ENCODE data around the gene NUMA1. TPM values are rescaled to one million over a fixed set of nuclear protein-coding genes. Genes with fewer than 3 reads are reported as not detected.

Gene NUMA1
- total RNA-seq, 1 experiment from 2014 or later, result 145 TPM

DNA sequence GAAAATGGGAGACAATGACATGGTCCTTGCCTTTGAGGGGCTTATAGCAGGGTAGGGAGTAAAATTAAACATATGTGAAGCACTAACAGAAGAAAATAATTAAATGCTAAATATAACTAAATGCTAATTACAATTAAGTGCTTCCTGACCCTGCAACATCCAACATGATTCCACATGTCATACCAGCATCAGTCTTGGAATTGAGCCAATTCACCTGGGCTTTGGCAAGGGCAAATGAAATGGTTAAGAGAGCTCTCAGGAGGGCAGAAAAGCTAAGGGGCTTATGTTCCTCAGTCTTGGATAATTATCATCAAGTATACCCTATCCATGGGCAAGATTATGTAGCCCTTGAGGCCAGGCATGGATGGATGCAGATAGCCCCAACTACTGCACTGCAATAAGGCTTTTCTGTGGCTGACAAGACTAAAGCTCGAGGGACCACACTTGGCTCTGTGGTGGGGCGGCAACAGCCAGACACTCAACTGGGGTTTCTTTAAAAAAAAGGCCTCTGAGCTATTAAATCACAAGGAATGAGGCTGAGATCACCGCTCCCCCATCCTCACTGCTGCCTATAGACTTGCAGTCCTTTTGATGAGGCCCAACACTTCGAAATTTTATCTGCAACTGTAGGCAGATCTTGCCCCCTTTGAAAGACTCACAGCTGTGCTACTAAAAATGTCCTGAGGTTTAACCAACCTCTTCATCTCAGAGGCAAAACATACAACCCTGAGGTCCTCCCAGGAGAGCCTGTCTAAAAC, 42.6 kb downstream of the NUMA1 start:
- intact Hi-C loops (cut with micrococcal nuclease; ENCODE audit: unreplicated experiment), result no loop called here
- Histone ChIP-seq H3K4me1 (ENCODE audit: control insufficient read depth, insufficient read depth, low read length) (peaks cover 36% of the 10 kb centered on the region), H3K4me3 (ENCODE audit: low read depth in 2 of 2, low read length in 2 of 2) (no peak overlapping the region), H3K36me3 (ENCODE audit: control insufficient read depth, insufficient read depth, low read length) (peaks cover 1% of the 10 kb centered on the region; the same call in 1 of the 2 replicates), H3K27me3 (ENCODE audit: control insufficient read depth, insufficient read depth, low read length) (no peaks in the 10 kb centered on the region), H3K27ac (ENCODE audit: low read length) (no peak overlapping the region), H3K9me3 (ENCODE audit: control insufficient read depth, insufficient read depth, low read depth, low read length) (no peaks in the 10 kb centered on the region)
- DNase-seq (ENCODE audit: low read depth, low spot score) (no peak), ATAC-seq (no peak)
- no TSS peak for BruUV-seq (replicated peaks)
- CTCF ChIA-PET, result interaction anchor here (2.6 kb wide), 1 partner anchor 13 kb away, joined by 8 read pairs; no protein-coding TSS in a partner anchor
- in situ Hi-C loops (cut with HindIII; ENCODE audit: low pct_unique_long_range_greater_than_20kb, low sequenced_read_pairs), result no loop called here
- POLR2A ChIA-PET, result interaction anchor here (0.5 kb wide), 2 partner anchors 12 to 44 kb away, joined by 3 to 4 read pairs; no protein-coding TSS in a partner anchor
- TF ChIP-seq SIN3A (IDR thresholded peaks at IDR 0.05; ENCODE audit: borderline replicate concordance, insufficient read depth, low read depth, low read length) (no peak), TCF7L2 (IDR thresholded peaks at IDR 0.05; ENCODE audit: low read depth, low read length) (no peak), POLR2AphosphoS5 (IDR thresholded peaks at IDR 0.05; ENCODE audit: low read depth, low read length) (no peak)
- TF ChIP-seq, protein P1, sequence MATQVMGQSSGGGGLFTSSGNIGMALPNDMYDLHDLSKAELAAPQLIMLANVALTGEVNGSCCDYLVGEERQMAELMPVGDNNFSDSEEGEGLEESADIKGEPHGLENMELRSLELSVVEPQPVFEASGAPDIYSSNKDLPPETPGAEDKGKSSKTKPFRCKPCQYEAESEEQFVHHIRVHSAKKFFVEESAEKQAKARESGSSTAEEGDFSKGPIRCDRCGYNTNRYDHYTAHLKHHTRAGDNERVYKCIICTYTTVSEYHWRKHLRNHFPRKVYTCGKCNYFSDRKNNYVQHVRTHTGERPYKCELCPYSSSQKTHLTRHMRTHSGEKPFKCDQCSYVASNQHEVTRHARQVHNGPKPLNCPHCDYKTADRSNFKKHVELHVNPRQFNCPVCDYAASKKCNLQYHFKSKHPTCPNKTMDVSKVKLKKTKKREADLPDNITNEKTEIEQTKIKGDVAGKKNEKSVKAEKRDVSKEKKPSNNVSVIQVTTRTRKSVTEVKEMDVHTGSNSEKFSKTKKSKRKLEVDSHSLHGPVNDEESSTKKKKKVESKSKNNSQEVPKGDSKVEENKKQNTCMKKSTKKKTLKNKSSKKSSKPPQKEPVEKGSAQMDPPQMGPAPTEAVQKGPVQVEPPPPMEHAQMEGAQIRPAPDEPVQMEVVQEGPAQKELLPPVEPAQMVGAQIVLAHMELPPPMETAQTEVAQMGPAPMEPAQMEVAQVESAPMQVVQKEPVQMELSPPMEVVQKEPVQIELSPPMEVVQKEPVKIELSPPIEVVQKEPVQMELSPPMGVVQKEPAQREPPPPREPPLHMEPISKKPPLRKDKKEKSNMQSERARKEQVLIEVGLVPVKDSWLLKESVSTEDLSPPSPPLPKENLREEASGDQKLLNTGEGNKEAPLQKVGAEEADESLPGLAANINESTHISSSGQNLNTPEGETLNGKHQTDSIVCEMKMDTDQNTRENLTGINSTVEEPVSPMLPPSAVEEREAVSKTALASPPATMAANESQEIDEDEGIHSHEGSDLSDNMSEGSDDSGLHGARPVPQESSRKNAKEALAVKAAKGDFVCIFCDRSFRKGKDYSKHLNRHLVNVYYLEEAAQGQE (IDR thresholded peaks at IDR 0.05; ENCODE audit: insufficient read depth in 1 of 2, low read depth in 2 of 2, low read length in 1 of 2), result no peak
- TF ChIP-seq, protein P2, sequence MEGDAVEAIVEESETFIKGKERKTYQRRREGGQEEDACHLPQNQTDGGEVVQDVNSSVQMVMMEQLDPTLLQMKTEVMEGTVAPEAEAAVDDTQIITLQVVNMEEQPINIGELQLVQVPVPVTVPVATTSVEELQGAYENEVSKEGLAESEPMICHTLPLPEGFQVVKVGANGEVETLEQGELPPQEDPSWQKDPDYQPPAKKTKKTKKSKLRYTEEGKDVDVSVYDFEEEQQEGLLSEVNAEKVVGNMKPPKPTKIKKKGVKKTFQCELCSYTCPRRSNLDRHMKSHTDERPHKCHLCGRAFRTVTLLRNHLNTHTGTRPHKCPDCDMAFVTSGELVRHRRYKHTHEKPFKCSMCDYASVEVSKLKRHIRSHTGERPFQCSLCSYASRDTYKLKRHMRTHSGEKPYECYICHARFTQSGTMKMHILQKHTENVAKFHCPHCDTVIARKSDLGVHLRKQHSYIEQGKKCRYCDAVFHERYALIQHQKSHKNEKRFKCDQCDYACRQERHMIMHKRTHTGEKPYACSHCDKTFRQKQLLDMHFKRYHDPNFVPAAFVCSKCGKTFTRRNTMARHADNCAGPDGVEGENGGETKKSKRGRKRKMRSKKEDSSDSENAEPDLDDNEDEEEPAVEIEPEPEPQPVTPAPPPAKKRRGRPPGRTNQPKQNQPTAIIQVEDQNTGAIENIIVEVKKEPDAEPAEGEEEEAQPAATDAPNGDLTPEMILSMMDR (IDR thresholded peaks at IDR 0.05), result no peak

DNA sequence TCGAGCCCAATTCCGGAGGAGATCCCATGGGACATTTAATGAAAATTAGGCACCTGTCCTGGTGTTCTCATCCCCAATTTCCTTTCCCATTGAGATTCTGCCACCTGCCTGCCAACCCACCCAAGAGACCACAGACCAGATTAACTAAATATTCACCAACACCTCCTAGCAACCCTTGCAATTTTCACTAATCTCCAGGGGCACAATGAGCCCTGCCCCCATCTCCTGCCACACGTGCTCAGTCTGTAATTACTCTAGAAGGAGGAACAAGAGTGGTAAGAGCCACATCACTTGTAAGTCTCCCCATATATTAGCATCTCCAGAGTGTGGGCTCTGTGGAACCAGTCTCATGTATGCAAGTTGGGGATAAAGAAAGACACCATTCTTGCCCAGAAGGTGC, 43.7 kb downstream of the NUMA1 start:
- no peak overlapping the region for H3K27ac ChIP-seq (ENCODE audit: low read length)
- H3K4me3 ChIP-seq (ENCODE audit: low read depth in 2 of 2, low read length in 2 of 2), result no peak overlapping the region
- H3K4me1 ChIP-seq (ENCODE audit: control insufficient read depth, insufficient read depth, low read length), result peaks cover 26% of the 10 kb centered on the region
- no peak for ATAC-seq
- ChIA-PET CTCF (no interaction called here), POLR2A (no interaction called here)
- H3K9me3 ChIP-seq (ENCODE audit: control insufficient read depth, insufficient read depth, low read depth, low read length), result no peaks in the 10 kb centered on the region
- no peaks in the 10 kb centered on the region for H3K27me3 ChIP-seq (ENCODE audit: control insufficient read depth, insufficient read depth, low read length)
- DNase-seq (ENCODE audit: low read depth, low spot score), result no peak
- peaks cover 6% of the 10 kb centered on the region; the same call in 1 of the 2 replicates for H3K36me3 ChIP-seq (ENCODE audit: control insufficient read depth, insufficient read depth, low read length)
- intact Hi-C loops (cut with micrococcal nuclease; ENCODE audit: unreplicated experiment), result no loop called here
- BruUV-seq (replicated peaks), result no TSS peak
- TF ChIP-seq, protein P1 (IDR thresholded peaks at IDR 0.05; ENCODE audit: insufficient read depth in 1 of 2, low read depth in 2 of 2, low read length in 1 of 2), result no peak
- TF ChIP-seq TCF7L2 (IDR thresholded peaks at IDR 0.05; ENCODE audit: low read depth, low read length) (no peak), POLR2AphosphoS5 (IDR thresholded peaks at IDR 0.05; ENCODE audit: low read depth, low read length) (no peak), SIN3A (IDR thresholded peaks at IDR 0.05; ENCODE audit: borderline replicate concordance, insufficient read depth, low read depth, low read length) (no peak)
- TF ChIP-seq, protein P2 (IDR thresholded peaks at IDR 0.05), result no peak
- in situ Hi-C loops (cut with HindIII; ENCODE audit: low pct_unique_long_range_greater_than_20kb, low sequenced_read_pairs), result no loop called here
